Measurements from ENCODE around the gene YPEL3.

- no peak for TF ChIP-seq EZH2 (IDR thresholded peaks at IDR 0.05; ENCODE audit: borderline replicate concordance)
- no peak for TF ChIP-seq CTCF (IDR thresholded peaks at IDR 0.05; ENCODE audit: poor library complexity)
- no peak for TF ChIP-seq EZH2phosphoT487 (IDR thresholded peaks at IDR 0.05; ENCODE audit: low read depth, severe bottlenecking, unreplicated experiment)
Measured at GRCh38 chr16:30114411-30114810, 18.4 kb upstream of the YPEL3 start.

Measured in hepatocyte (in vitro differentiated cells).